ENCODE results near the gene MYH11. TPM values are rescaled to one million over a fixed set of nuclear protein-coding genes. Genes with fewer than 3 reads are reported as not detected.

Gene MYH11
- polyA plus RNA-seq, 3 donors: 0.06 TPM; not detected in 2

DNA sequence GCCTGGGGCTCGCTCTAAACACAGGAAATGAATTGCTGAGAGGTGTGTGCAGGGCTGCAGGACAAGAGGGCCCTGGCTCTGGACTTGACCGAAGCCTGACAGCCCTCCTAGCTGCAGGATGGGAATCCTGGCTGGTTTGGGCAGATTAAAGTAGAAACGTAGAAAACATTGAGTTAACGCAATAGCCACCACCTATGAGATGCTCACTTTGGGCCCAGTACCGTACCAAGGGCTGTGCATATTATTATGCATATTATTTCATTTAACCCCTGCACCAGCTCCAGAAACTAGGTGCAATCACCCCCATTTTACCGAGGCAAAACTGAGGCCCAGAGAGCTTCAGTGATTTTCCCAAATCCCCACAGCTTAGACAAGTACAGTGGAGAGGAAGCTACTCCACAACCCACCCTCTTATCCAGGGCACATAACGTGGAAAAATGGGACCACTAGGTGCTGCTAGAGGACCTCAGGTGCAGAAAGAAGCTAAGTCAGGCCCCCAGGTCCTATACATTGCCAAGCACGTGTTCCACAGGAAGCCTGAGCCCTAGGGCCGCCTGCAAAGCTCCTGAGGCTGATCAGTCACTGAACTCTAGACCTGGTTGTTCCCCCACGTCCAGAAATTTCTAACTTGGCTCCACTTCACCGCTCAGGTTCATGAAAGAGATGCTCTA lies 79.2 kb downstream of the MYH11 start:
- intact Hi-C loops (cut with micrococcal nuclease): no loop called here

DNA sequence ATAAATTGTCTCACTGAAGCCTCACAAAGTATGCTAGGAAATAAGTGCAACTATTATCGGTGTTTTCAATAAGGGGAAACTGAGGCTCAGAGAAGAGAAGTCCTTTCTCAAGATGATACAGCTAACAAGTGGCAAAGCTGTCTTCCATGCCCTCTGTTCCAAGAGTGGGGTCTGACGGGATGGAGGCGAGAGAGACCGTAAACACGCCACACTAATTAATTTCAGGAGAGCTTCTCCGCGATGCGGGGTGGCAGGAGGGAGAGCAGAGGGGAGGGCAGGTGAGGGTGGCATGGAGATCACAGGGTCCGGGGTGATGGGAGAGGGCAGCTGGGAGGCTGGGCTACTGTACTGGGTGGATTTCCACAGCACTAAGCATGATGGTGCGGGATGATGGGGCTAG lies 80.3 kb downstream of the MYH11 start:
- Histone ChIP-seq H3K36me3 (replicated peaks in 1 of 2; ENCODE audit: control insufficient read depth in 1 of 2, insufficient read depth in 2 of 2, low read length in 2 of 2) (no peaks in the 10 kb centered on the region), H3K9ac (ENCODE audit: insufficient read depth, low read length, poor library complexity, severe bottlenecking) (no peak overlapping the region), H4K20me1 (ENCODE audit: insufficient read depth, low read length) (no peaks in the 10 kb centered on the region), H2AFZ (ENCODE audit: insufficient read depth, low read depth, low read length, poor library complexity, severe bottlenecking) (no peak overlapping the region), H3K79me2 (ENCODE audit: insufficient read depth, low read length) (no peaks in the 10 kb centered on the region), H3K27ac (ENCODE audit: low read depth in 1 of 2, low read length in 2 of 2) (no peak overlapping the region), H3K4me1 (ENCODE audit: control insufficient read depth in 1 of 2, insufficient read depth in 2 of 2, low read length in 2 of 2) (no peaks in the 10 kb centered on the region), H3K4me3 (replicated peaks in 1 of 3; ENCODE audit: low read depth in 2 of 3, low read length in 3 of 3) (no peak overlapping the region), H3K9me3 (replicated peaks in 1 of 2; ENCODE audit: control insufficient read depth in 1 of 2, insufficient read depth in 1 of 2, low read length in 2 of 2) (no peaks in the 10 kb centered on the region), H3K4me2 (replicated peaks; ENCODE audit: extremely low read depth, low read length, poor library complexity, severe bottlenecking) (no peak overlapping the region), H3K27me3 (ENCODE audit: control insufficient read depth in 2 of 2, insufficient read depth in 2 of 2, low read length in 2 of 2) (peaks cover 0 to 2% of the 10 kb centered on the region in 2 donors)
- intact Hi-C loops (cut with micrococcal nuclease): no loop called here
- Mint-ChIP-seq H3K27me3 (ENCODE audit: low read depth in 3 of 3) (peaks cover 2 to 4% (median 4%) of the 10 kb centered on the region in 3 donors), H3K4me1 (no peaks in the 10 kb centered on the region), H3K36me3 (no peaks in the 10 kb centered on the region), H3K9me3 (no peaks in the 10 kb centered on the region), H3K27ac (peak overlapping the region in 1 of 7 donors; percentile 31), H3K4me3 (no peak overlapping the region)
- TF ChIP-seq, protein P1, sequence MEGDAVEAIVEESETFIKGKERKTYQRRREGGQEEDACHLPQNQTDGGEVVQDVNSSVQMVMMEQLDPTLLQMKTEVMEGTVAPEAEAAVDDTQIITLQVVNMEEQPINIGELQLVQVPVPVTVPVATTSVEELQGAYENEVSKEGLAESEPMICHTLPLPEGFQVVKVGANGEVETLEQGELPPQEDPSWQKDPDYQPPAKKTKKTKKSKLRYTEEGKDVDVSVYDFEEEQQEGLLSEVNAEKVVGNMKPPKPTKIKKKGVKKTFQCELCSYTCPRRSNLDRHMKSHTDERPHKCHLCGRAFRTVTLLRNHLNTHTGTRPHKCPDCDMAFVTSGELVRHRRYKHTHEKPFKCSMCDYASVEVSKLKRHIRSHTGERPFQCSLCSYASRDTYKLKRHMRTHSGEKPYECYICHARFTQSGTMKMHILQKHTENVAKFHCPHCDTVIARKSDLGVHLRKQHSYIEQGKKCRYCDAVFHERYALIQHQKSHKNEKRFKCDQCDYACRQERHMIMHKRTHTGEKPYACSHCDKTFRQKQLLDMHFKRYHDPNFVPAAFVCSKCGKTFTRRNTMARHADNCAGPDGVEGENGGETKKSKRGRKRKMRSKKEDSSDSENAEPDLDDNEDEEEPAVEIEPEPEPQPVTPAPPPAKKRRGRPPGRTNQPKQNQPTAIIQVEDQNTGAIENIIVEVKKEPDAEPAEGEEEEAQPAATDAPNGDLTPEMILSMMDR (IDR thresholded peaks at IDR 0.05): no peak
- no peak for DNase-seq
- 93% methylated on average over 10 of the region's 10 CpGs for WGBS (ENCODE audit: insufficient coverage)

More for the DNA sequence above, 79.2 kb downstream of the MYH11 start:
- Histone ChIP-seq H2AFZ (ENCODE audit: insufficient read depth, low read depth, low read length, poor library complexity, severe bottlenecking) (no peak overlapping the region), H3K79me2 (ENCODE audit: insufficient read depth, low read length) (no peaks in the 10 kb centered on the region), H3K9me3 (replicated peaks in 1 of 2; ENCODE audit: control insufficient read depth in 1 of 2, insufficient read depth in 1 of 2, low read length in 2 of 2) (no peaks in the 10 kb centered on the region), H4K20me1 (ENCODE audit: insufficient read depth, low read length) (no peaks in the 10 kb centered on the region), H3K27ac (ENCODE audit: low read depth in 1 of 2, low read length in 2 of 2) (no peak overlapping the region), H3K4me2 (replicated peaks; ENCODE audit: extremely low read depth, low read length, poor library complexity, severe bottlenecking) (no peak overlapping the region), H3K9ac (ENCODE audit: insufficient read depth, low read length, poor library complexity, severe bottlenecking) (no peak overlapping the region), H3K4me1 (ENCODE audit: control insufficient read depth in 1 of 2, insufficient read depth in 2 of 2, low read length in 2 of 2) (no peaks in the 10 kb centered on the region), H3K27me3 (ENCODE audit: control insufficient read depth in 2 of 2, insufficient read depth in 2 of 2, low read length in 2 of 2) (peaks cover 0 to 2% of the 10 kb centered on the region in 2 donors), H3K36me3 (replicated peaks in 1 of 2; ENCODE audit: control insufficient read depth in 1 of 2, insufficient read depth in 2 of 2, low read length in 2 of 2) (no peaks in the 10 kb centered on the region), H3K4me3 (replicated peaks in 1 of 3; ENCODE audit: low read depth in 2 of 3, low read length in 3 of 3) (no peak overlapping the region)
- Mint-ChIP-seq H3K4me1 (no peaks in the 10 kb centered on the region), H3K27me3 (ENCODE audit: low read depth in 3 of 3) (peaks cover 0 to 4% (median 4%) of the 10 kb centered on the region in 3 donors), H3K27ac (no peak overlapping the region), H3K36me3 (no peaks in the 10 kb centered on the region), H3K9me3 (peaks cover 0 to 1% (median 0%) of the 10 kb centered on the region in 7 donors), H3K4me3 (no peak overlapping the region)
- DNase-seq: no peak
- WGBS (ENCODE audit: insufficient coverage): 48% methylated on average over 9 of the region's 11 CpGs
- TF ChIP-seq, protein P1 (IDR thresholded peaks at IDR 0.05): no peak
